Uterus (tissue), 2 donors: Measurements from ENCODE around the gene CFAP300.
A peak's percentile ranks its signal among the peaks of the same experiment; 100 is the strongest.

ENCODE experiments used
- CTCF ChIP-seq, 4 experiments: fragments of 200-600 bp in 2 of 4; fragments of 450-650 bp in 2 of 4; sonication (generic) in 2 of 4; IDR thresholded peaks; one replicate each; pipeline ENCODE4 v1.5.1; 2016 to 2019; ENCODE audit warnings: antibody characterized with exemption in 4 of 4, mild to moderate bottlenecking in 2 of 4, moderate library complexity in 1 of 4
- POLR2A ChIP-seq, 2 donors: fragments of 450-650 bp; IDR thresholded peaks; one replicate each; pipeline ENCODE4 v1.6.1; 2016; ENCODE audit warnings: antibody characterized with exemption in 2 of 2, mild to moderate bottlenecking in 1 of 2, moderate library complexity in 1 of 2

DNA sequence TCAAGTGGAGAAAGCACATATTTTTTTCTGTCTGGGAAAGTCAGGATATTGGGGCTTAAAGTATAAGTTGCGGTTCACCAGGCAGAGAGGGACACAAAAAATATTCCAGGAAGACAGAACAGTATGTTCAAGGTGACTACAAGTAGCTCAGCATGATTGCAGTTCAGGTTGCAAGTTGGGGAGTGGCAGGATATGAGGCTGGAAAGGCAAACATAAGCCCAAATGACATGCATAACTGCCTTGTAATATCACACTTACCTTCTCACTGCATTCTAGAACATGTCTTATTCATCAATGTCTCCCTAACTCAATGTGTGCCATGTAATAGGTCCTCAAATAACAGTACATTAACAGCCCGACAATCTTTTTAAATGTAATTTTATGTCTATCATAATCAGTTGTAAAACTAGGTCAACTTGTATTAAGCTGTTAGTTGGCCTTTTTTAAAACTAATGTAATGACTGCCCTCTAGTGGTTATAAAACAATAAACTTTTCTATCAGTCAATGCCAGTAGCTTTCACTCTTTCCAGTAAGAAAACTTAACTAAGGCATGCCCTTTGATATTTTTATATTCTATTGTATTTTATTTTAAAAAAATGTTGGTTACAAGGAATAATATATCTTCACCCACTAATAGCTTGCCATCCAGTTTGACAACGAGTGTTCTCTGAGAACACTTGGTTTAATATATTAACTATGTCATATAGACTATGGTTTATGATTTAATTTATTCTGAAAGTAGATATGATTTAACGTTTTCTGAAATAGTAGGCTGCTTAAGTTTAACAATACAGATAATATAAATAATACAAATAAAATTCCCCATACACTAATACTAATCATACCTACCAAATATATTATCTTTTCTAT lies 39.4 kb upstream of the CFAP300 start:
- TF ChIP-seq CTCF (IDR thresholded peaks at IDR 0.05) (peak; percentile 39 to 53 (median 52)), POLR2A (IDR thresholded peaks at IDR 0.05) (no peak)
